HG03575 (cell line): Measurements from ENCODE around the gene MPDZ.

Experiments
- ATAC-seq: cut with Tn5 transposase; IDR thresholded peaks from one replicate; pipeline ENCODE4 v1.9.1; 2021; ENCODE audit not compliant: unreplicated experiment, insufficient number of reproducible peaks, low FRiP score; ENCODE audit errors: extremely low read depth

The MPDZ gene

DNA sequence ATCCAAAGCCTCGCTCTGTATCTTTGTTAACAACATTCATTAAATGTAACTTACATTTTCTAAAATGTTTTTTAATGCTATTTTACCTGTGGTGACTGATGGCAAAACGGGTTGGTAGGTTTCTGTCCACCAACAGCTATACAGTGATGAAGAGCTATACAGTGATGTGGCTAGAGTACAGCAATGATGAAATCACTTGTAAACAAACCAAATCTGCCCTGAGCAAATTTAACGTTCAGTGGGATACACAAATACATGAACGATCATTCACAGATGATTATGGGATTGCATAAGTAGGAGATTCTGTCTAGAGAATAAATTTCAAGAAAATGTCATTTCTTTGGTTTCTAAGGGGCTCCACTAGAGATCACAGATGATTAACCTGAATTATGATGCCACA is 132.7 kb downstream of the MPDZ start:
- no peak for ATAC-seq

DNA sequence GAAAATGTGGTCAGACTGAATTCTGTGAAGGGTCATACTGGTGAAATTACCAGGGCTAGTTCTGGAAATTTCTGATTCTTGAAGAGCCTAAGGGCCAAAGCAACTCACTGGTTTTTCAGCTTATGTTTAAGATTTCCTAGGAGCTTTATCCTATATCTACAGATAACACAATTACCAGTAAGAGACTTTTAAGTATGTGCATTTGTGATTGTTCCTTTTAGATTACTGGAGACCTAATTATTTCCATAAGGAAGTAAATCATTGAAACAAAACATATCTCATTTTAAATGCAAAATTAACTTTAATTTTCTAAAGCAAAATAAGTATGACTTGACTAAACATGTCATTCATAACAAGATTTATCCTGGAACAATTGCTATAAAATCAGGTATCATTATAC is 134.2 kb downstream of the MPDZ start:
- no peak for ATAC-seq

DNA sequence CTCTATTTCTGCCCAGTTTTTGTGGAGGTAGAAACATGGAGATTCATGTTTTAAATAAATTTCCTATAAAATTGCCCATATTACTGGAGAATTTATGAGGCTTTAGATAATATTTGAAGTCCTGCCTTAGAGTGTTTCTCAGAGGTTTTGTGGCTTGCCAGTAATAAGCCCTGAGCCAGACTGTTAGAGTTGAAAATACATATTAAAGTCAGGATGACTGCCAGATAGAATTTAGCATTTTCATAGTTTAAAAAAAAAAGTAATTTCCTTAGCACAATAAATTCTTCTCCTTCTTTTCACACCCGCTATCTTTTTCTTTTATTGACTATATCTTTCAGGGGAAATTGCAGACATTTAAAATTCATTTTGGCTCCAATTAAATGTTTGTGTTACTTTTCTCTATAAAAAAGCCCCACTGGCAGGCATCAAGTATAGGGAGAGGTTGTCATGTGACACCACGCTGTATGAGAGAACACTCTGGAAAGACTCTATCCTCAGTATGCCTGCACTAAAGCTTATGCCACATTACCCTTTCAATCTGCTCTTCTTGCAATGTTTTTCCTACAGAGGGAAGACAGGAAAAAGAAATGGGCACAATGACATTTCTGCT is 135.2 kb downstream of the MPDZ start:
- ATAC-seq = no peak

DNA sequence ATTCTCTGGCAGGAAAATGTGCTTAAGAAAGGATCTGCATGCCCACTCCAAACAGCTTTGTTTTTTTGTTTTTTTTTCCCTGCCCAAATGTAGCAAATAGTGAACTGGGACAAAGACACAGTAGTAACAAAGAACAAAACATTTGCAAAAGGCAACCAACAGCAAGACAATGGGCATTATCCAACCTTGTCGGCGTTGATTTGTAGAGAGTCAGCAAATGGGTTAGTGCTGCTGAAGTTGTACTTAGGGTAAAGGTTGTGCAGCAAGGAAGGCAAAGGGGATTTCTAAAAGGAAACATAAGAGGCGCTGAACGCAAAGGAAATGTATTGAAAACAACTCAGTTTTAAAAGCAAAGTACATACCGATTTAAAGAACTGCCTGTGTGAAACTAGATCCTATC is 136.2 kb downstream of the MPDZ start:
- no peak for ATAC-seq

DNA sequence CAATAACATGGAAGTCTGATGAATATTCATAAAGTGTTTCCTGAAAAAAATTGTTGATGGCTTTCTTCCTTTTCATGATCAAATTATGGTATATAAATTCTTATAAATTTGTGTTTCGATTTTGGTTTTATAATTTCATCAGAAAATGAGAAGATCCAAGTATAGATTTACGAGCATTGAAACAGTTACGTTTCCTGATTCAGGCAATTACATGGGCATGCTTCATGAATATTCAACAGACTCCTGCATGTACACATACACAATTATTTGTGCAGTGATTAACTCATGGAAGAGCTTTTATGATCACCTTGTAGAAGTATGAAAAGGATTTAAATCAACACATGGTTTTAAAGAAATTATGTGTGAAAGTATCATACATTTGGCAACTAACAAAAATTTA is 136.7 kb downstream of the MPDZ start:
- no peak for ATAC-seq

DNA sequence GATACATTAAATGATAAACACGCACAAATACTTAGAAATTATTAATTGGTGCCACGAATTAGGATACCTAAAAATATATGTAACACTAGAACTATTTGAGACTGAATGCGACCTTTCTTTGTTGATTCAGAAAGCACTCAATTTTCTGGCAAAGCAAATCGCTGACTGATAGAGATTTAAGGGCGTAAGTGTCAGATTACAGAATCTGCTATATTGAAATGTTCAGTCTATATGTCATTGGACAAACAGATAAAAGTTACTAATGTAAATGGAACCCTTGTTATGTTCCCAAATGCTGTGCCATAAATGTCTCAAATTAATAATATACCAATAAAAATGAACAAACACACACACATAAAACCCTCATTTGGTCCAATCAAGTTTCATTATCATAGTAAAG is 137.9 kb downstream of the MPDZ start:
- no peak for ATAC-seq

DNA sequence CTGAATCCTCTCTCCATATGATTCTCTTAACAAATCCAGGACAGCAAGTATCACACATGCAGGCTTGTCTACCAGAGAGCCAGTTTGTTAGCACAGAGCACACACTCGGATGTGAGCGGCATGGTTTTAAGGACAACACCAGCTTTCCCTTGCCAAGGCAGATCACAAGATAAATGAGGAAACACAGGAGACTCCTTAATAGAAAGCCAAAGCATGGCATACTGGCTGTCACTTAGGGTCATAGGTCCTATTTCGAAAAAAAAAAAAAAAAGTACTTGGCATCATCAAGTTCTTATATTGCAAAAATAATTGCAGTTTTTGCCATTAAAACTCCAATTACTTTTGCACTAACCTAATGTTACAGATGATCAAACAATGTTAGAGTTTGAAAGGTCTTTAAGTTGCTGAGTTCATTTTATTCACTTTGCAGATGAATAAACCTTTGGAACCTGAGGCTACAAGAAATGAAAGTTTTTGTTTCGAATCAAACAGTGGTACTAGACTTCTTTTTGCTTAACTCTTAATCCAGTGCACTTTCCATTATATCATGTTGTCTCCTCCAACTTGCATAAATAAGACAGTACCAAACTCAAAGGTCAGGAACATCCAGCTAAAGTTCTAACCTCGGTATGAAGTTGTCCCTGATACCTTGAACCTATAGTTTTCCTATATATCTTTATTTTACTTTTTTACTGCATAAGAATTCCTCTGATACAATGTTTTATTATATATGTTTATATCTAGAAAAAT is 138.5 kb downstream of the MPDZ start:
- no peak for ATAC-seq

DNA sequence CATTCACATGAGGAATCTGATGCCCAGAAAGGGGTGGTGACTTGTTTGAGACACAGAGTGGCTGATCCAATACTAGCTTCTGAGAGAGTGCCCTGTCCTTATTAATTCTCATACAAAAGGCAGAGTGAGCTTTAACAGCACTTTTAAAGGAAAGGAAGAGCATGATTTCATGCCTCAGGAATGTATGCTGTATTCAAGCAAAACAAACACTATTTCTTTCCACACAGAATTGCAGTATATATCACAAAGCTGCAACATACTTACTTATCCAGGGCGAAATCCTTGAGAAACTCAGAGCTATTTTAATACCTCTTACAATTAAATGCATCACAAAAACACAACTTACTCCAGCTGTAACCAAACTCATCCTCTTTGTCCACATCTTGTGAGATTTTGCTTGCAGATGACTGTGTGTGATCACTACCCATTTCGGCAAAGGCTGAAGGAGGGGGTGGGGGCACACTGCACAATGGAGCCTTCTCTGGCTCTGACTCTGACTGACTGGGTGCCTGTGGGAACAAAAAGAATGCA is 139.8 kb downstream of the MPDZ start:
- ATAC-seq = no peak

DNA sequence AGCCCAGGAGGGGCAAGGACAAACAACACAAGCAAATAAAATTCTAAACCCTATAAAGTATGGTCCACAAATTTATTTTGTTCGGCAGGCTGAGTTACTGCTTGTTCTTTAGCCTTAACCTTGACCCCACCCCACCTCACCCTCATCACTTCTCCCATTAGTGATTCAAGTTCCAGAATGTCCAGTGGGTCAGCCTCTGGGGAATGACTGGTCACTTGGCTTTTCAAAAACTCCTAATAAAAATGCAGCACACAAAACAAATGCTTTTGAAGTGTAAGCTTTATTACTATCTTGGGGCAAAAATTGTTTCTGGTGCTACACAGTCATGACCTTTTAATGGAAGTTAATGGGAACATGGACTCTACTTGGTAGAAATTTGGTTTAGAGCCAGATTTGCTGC is 142.1 kb downstream of the MPDZ start:
- ATAC-seq = no peak

DNA sequence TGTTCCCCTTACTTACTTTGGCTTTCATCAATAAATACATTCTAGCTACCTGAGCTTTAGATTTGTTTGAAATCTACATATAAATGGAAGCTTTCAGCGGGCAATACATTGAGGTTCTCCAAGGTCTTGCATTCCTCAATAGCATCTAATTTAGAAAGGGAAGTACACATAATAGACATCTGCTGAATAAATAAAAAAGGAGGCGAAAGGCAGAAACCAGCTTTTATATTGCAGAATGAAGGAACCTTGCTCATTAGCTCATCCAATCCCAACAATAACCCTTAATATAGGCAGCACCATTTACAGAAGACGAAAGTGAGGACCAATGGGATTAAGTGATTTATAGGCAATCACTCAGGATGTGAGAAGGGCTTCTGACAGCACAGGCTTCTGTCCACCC is 147.5 kb downstream of the MPDZ start:
- ATAC-seq = no peak

DNA sequence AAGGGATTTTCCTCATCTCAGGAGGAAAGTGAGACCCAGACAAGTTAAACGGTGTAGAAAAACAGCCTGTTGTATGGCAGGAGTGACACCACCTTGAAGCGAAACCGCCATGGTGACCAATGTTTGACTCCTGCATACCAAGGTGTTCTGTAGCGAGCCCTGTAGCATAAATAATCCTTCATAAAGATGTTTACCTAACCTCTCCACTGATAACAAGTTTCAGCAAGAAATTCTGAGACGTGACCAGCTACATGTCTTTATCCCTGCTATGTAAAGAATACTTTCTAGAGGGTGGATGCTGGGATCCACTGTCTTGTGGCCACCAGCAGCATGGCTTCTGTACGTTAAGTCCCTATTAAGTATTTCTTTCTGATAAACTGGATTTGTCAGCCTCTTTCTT is 148.1 kb downstream of the MPDZ start:
- ATAC-seq = no peak

DNA sequence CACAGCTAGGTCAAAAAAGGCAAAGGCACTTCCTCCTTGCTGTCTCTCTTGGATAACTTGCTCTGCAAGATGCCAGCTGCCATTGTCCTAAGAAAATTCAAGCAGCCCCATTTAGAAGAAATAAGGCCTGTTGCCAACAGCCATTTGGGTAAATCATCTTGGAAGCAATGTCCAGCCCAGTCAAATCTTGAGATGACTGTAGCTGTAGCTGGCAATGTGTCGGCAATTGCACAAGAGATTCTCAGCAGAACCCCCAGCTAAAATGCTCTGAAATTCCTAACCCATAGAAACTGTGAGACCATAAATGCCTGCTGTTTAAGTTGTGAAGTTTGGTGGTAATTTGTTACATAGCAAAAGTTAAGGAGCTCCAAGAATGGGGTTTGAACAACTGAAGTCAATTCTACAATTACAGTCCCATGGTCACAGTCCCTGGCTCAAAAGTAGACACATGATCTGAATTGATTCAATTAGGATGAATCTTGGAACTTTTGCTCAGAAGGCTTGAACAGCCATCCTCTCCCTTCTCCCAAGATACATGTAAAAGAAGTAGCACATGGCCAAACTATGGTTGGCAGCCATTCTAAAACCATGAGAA is 151.1 kb downstream of the MPDZ start:
- ATAC-seq = no peak

DNA sequence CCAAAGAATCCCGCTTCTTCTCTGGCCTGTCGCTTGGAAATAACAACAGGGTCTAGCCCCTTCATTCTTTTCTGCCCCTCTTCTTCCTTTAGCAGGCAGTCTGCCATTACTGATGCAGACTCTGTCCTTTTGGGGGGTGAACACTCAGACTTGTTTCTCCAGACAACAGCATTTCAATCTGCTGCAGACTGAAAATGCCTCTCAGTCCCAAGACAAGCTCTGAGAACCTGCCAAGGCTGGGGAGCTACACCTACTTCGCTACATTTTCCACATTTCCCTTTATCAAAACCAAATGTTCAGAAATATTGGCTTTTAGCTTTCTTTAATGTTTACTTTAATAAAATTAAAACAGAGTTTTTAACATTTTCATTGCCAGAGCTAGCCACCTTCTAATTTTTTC is 152.4 kb downstream of the MPDZ start:
- no peak for ATAC-seq

DNA sequence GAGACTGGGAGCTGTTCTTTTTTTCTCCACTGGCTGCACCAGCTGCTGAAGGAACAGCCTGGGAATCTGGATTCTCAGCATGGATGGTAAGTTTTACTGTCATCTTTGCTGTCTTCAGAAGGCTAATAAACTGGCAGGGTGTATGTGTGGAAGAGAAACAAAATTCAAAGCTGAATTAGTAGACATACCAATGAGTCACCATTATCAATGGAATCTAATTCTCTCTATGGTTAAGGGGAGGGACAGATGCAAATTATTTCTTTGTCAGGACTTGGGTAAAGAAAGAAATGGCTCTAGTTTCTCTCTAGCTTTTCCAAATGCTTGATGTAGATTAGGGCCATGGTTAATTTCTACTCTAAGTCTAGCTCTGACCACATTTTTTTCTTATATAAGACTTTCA is 154.2 kb downstream of the MPDZ start:
- no peak for ATAC-seq

DNA sequence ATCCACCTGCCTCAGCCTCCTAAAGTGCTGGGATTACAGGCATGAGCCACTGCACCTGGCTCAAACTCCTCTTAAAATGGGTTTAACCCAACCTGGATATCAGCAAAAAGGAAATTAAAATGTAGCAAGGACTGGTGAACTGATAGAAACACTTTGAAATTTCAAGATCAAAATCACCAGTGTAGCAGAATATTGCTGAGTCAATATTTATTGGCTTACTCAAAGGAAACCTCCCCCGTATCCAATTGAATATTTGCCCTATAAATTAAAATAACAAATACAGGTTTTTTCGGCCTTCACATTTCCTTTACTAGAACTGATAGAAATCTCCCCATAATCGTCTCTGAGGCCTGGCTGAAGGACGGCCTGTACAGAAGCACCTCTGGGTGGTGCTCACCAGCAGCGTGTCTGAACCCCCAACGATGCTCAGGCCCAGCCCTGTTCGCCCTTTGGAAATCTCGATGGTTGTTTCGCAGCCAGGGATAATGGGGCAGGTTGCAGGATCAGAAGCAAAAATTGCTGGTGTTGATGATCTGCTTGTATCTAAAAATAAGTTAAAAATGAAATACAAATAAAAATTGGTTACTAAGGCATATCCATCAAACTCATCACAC is 156.6 kb downstream of the MPDZ start:
- ATAC-seq = no peak

DNA sequence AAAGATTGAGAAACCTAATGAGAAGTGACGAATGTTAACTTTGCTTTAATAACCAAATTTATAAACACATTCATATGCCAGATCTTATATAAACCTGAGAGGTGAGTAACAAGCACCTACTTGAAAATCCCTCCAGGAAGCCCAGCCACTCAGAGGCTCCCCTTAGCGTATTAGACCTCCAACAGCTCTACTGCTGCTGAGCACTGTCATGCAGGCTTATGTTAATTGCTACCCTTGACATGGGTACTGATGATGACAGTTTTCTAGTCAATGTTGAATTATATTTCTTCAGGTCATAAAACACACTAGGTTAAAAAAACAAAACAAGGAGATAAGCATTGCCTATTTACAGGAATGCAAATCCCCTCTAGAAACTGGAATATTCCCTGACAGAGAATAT is 161.2 kb downstream of the MPDZ start:
- no peak for ATAC-seq

DNA sequence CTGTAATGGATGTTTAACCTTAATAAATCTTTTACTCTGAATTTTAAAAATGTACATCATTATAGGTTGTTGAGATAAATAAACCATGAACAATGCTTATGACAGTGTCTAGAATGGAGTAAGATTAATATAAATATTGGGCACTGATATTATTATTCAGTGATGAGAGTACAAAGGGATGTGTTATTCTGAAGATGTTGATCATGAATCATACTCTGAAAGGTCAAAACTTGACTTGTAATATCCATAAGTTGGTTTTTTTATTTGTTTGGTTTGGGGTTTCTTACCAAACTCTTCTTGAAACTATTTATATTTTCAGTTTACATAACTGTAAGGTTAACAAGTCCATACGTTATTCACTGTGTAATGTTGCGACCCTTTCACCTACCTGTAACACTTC is 163.2 kb downstream of the MPDZ start:
- no peak for ATAC-seq

DNA sequence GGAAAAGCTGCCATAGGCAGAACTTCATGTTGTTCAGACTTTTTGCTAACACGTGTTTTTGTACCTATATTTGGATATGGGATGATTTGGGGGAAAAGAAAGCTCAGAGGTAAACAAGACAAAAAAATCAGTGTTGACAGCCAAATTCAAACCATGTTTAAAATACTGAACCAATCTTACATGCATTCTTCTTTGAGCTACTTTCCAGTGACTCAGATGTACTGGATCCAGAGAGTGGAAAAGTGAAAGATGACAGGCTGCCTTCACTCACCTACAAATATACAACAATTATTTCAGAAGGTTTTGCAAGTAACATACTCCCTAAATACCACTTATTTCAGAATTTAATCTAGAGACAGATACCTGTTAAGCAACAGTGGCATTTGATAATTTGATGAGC is 165.7 kb downstream of the MPDZ start:
- ATAC-seq = no peak

DNA sequence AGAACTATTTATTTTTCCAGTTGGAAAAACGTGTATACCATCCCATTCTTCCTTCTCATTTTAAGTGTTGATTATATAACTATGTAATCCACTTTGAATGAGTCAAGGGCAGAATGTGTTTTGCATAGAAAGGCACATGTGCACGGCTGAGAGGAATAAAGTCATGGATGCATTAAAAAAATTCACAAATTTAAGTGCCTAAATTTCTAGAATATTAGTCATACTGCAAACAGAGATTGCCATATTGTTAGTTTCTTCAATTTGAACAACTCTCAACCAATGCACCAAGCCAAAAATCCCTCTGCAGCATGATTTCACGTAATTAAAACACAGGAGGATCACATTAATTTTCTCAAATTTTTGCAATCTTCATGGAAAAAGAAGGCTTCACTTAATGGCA is 166.3 kb downstream of the MPDZ start:
- no peak for ATAC-seq

DNA sequence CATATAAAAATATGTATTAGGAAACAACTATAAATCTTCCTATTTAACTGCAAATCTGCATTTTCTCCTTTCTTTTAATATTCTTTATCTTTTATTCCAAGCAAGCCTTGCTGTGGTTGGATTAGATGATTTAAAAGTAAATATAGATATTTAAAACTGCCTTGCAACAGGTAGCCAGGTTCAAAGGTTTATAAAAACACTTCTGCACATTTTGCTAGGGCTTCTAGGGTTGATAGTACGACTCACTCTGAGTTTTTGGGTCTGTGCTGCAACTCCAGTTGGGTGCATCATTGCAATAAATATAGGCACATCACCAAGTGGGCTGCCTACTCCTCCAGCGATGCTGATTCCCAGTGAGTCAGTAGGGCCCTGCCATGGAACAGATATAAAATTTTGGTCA is 167.7 kb downstream of the MPDZ start:
- no peak for ATAC-seq
